ENCODE data around the gene EPHA8. TPM values are rescaled to one million over a fixed set of nuclear protein-coding genes. Genes with fewer than 3 reads are reported as not detected.

The EPHA8 gene
- total and polyA plus RNA-seq, 9 of the 15 experiments (the other 6 are each of a cell fraction or from before 2014, with no cell fraction given) = not detected

- no peak for TF ChIP-seq ZNF512 (tag; IDR thresholded peaks at IDR 0.05)
- TF ChIP-seq RNF219 (CRISPR knock-in tag; IDR thresholded peaks at IDR 0.05) = no peak
- TF ChIP-seq ZNF347 (CRISPR knock-in tag; IDR thresholded peaks at IDR 0.05; ENCODE audit: low read depth) = no peak
- TF ChIP-seq ZNF407 (IDR thresholded peaks at IDR 0.05; ENCODE audit: low read depth) = no peak
- no peak for TF ChIP-seq CREB5 (CRISPR knock-in tag; IDR thresholded peaks at IDR 0.05)
- TF ChIP-seq CHD4 (IDR thresholded peaks at IDR 0.05; ENCODE audit: insufficient read depth, insufficient replicate concordance, low read depth, low read length, poor library complexity, severe bottlenecking) = no peak
These were observed 2.9 kb downstream of the EPHA8 start (continued) for GRCh38 chr1:22566161-22566560.

Measured in K562 (cell line).